SK-N-SH (cell line): ENCODE data around the gene GLOD4.

Experiments used
- CTCF ChIP-seq: fragments of 200-600 bp; sonication (generic); IDR thresholded peaks from 2 replicates; pipeline ENCODE4 v1.6.1; 2017; ENCODE audit warnings: antibody characterized with exemption, mild to moderate bottlenecking, moderate library complexity
- EP300 ChIP-seq, 2 experiments: IDR thresholded peaks; 2 replicates each; pipeline versions ENCODE4 v1.4.0 to v1.6.1; 2012; ENCODE audit warnings: borderline replicate concordance in 1 of 2, low read depth in 1 of 2, low read length in 1 of 2
- EZH2phosphoT487 ChIP-seq: fragments of 200-600 bp; sonication (generic); IDR thresholded peaks from 2 replicates; pipeline ENCODE4 v1.6.1; 2017; ENCODE audit warnings: low read depth, mixed run types, mild to moderate bottlenecking, antibody characterized with exemption, moderate library complexity, borderline replicate concordance
- FOXM1 ChIP-seq: IDR thresholded peaks from 2 replicates; pipeline ENCODE4 v1.4.0; 2012; ENCODE audit warnings: low read depth, mild to moderate bottlenecking
- MEF2A ChIP-seq: IDR thresholded peaks from 2 replicates; pipeline ENCODE4 v1.4.0; 2012; ENCODE audit warnings: low read depth, borderline replicate concordance

GRCh38 chr17:731644-732066 lies 50.4 kb downstream of the GLOD4 start:
- no peak for TF ChIP-seq EZH2phosphoT487
- TF ChIP-seq FOXM1, result no peak
- no peak for TF ChIP-seq CTCF
- TF ChIP-seq EP300 (IDR thresholded peaks at IDR 0.05; ENCODE audit: borderline replicate concordance in 1 of 2, low read depth in 1 of 2, low read length in 1 of 2), result no peak
- no peak for TF ChIP-seq MEF2A
